Effector memory CD4-positive, alpha-beta T cell (primary cell): ENCODE data around the gene SPINK2.

Source experiments
- DNase-seq, 3 donors: peaks; one replicate each; pipeline ENCODE4 v3.0.0-alpha.2; 2020
- H3K27ac ChIP-seq: 2 replicates; pipeline ENCODE4 v1.7.0; 2013; ENCODE audit warnings: mild to moderate bottlenecking, low read length, moderate library complexity; ENCODE audit not compliant: insufficient read depth, poor library complexity, severe bottlenecking
- H3K27me3 ChIP-seq: replicated peaks from 2 replicates; pipeline ENCODE4 v1.7.0; 2013; ENCODE audit warnings: mild to moderate bottlenecking, low read length; ENCODE audit not compliant: insufficient read depth, control insufficient read depth, poor library complexity, severe bottlenecking
- H3K36me3 ChIP-seq: 2 replicates; pipeline ENCODE4 v1.7.0; 2013; ENCODE audit warnings: mild to moderate bottlenecking, low read length, moderate library complexity; ENCODE audit not compliant: control insufficient read depth, insufficient read depth
- H3K4me1 ChIP-seq: 2 replicates; pipeline ENCODE4 v1.7.0; 2013; ENCODE audit warnings: low read length, mild to moderate bottlenecking; ENCODE audit not compliant: control insufficient read depth, insufficient read depth, poor library complexity, severe bottlenecking
- H3K4me3 ChIP-seq: 2 replicates; pipeline ENCODE4 v1.7.0; 2013; ENCODE audit warnings: low read length, low read depth, mild to moderate bottlenecking; ENCODE audit not compliant: insufficient read depth, poor library complexity, severe bottlenecking
- H3K9me3 ChIP-seq: 2 replicates; pipeline ENCODE4 v1.7.0; 2013; ENCODE audit warnings: mild to moderate bottlenecking, low read length, moderate library complexity; ENCODE audit not compliant: control insufficient read depth

The SPINK2 gene

DNA sequence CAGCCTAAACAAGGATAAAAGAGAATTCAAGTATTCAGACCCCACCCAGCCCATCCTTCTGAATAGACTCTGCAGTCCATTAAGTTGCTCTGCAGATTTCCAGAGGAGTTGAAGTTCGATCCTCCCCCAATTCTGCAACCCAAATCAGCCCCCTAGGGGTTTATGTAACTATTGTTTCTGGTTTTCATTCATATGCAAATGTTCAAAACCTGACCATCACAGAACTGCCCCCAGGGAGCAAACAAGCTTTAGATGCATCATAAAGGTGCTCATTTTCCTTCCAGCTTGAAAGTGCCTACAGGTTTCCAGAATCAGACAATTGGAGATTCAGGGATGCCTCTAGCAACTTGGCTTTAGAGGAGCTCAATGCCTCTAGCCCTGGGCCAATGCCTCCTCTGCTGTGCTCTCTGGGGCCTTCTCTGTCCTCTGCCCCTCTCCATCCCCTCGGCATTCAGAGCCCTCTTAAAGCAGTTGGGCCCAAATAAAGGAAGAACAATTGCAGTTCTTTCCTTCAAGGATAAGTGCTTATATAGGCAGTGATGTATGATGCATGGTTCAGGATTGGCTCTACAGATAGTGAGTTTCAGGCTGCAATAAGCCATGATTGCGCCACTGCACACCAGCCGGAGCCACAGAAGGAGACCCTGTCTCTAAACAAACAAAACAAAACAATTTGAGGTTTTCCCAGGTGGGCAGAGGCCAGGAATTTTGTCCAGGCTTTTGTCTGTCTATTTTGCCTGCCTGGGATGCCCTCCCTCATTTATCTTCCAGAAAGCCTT lies 23.5 kb upstream of the SPINK2 start:
- DNase-seq: no peak

DNA sequence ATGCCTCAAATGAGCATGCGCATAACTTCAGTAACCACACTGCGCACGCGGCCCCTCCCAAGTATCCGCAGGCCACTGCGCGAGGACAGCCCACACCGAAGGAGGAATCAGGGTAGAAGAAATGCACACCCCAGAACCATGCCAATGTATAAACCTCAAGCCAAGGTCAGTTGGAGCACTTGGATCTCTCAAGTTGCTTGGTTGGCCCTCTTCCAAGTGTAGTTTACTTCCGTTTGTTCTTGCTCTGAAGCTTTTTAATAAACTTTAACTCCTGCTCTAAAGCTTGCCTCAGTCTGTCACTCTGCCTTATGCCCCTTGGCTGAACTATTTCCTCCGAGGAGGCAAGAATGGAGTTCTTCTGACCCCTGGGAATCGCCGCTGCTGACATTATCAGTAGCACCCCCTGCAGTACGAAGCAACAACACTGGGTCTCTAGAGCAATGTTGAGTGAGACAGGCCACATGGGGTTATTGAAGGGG lies 22.0 kb upstream of the SPINK2 start:
- Histone ChIP-seq H3K27me3 (no peaks in the 10 kb centered on the region), H3K4me1 (no peaks in the 10 kb centered on the region), H3K36me3 (no peaks in the 10 kb centered on the region), H3K27ac (no peak overlapping the region), H3K9me3 (no peaks in the 10 kb centered on the region), H3K4me3 (no peak overlapping the region)
- DNase-seq: no peak

More for the DNA sequence above, 23.5 kb upstream of the SPINK2 start:
- H3K9me3 ChIP-seq: no peaks in the 10 kb centered on the region
- H3K4me1 ChIP-seq: no peaks in the 10 kb centered on the region
- H3K27ac ChIP-seq: no peak overlapping the region
- H3K36me3 ChIP-seq: no peaks in the 10 kb centered on the region
- H3K4me3 ChIP-seq: no peak overlapping the region
- no peaks in the 10 kb centered on the region for H3K27me3 ChIP-seq

- H3K9me3 ChIP-seq: no peaks in the 10 kb centered on the region
- no peaks in the 10 kb centered on the region for H3K36me3 ChIP-seq
- no peaks in the 10 kb centered on the region for H3K4me1 ChIP-seq
- no peak overlapping the region for H3K4me3 ChIP-seq
- H3K27me3 ChIP-seq: no peaks in the 10 kb centered on the region
- no peak overlapping the region for H3K27ac ChIP-seq
- no peak for DNase-seq
Observed at GRCh38 chr4:56840559-56840958, 19.1 kb upstream of the SPINK2 start.

DNA sequence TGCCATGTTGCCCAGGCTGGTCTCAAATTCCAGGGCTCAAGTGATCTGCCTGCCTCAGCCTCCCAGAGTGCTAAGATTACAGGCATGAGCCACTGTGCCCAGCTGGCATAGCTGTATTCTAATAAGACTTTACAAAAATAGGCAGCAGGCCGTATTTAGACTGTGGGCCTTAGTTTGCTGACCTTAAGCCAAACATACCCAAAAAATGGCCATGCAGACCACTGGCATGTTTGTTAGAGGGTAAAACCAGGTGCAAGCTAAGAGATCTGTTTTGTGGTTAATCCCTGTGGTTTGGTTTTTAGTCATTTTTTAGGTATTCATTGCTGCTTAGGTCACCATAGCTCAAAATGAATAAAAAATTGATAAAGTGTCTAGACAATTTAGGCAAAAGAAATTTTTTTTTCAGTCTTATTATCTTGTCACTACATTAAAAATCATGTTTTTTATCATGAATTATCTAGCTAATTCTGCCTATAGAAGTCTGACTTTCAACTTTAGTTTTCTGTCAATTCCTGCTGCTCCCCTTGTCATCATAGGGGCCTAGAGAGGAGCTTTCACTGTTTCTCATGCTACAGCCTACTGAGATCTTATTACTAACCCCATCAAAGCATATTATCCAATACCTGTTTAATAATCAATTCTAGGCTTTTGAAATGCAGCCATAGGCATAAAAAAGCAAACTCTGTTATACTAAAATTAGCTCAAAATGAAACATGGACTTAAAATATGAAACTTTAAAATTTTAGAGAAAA lies 7.5 kb upstream of the SPINK2 start:
- DNase-seq: no peak

DNA sequence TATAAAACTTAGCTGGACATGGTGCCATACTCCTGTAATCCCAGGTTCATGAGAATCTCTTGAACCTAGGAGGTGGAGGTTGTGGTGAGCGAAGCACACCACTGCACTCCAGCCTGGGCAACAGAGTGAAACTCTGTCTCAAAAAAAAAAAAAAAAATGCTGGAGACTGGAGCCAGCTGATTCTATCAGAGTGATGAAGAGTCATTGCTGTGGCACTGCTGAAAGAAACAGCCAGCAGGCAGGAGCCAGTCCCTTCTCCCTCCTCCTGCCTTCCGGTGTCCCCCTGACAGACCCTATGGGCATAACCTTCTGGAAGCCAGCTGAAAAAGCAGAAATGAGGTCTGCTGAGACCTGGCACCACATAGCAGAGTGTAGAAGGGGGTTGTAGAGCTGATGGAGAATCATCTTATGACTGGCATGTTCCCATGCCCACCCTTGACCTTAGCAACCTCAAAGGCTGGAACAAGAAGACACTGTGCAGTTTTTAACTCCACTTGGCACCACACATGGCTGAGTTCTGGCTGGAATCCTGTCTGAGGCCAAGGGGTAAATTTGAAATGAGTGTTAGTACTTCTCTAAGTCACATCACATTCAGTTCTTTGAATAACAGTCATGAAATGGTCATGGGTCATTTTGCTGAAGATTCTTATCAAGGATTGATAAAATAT lies 2.6 kb upstream of the SPINK2 start:
- Histone ChIP-seq H3K27ac (no peak overlapping the region), H3K27me3 (no peaks in the 10 kb centered on the region), H3K4me3 (no peak overlapping the region), H3K4me1 (peaks cover 8% of the 10 kb centered on the region), H3K36me3 (no peaks in the 10 kb centered on the region), H3K9me3 (no peaks in the 10 kb centered on the region)
- DNase-seq: no peak

More for the DNA sequence above, 7.5 kb upstream of the SPINK2 start:
- no peaks in the 10 kb centered on the region for H3K36me3 ChIP-seq
- no peaks in the 10 kb centered on the region for H3K27me3 ChIP-seq
- no peaks in the 10 kb centered on the region for H3K9me3 ChIP-seq
- H3K27ac ChIP-seq: no peak overlapping the region
- no peak overlapping the region for H3K4me3 ChIP-seq
- H3K4me1 ChIP-seq: no peaks in the 10 kb centered on the region

- no peaks in the 10 kb centered on the region for H3K27me3 ChIP-seq
- no peak overlapping the region for H3K4me3 ChIP-seq
- no peaks in the 10 kb centered on the region for H3K9me3 ChIP-seq
- peaks cover 14% of the 10 kb centered on the region for H3K4me1 ChIP-seq
- no peak overlapping the region for H3K27ac ChIP-seq
- no peaks in the 10 kb centered on the region for H3K36me3 ChIP-seq
- no peak for DNase-seq
Observed at GRCh38 chr4:56818797-56819196, 2.7 kb downstream of the SPINK2 start.

GRCh38 chr4:56817840-56818491 lies 3.5 kb downstream of the SPINK2 start:
- Histone ChIP-seq H3K27ac (no peak overlapping the region), H3K4me1 (peaks cover 14% of the 10 kb centered on the region), H3K4me3 (no peak overlapping the region), H3K9me3 (no peaks in the 10 kb centered on the region), H3K27me3 (no peaks in the 10 kb centered on the region), H3K36me3 (no peaks in the 10 kb centered on the region)
- no peak for DNase-seq

DNA sequence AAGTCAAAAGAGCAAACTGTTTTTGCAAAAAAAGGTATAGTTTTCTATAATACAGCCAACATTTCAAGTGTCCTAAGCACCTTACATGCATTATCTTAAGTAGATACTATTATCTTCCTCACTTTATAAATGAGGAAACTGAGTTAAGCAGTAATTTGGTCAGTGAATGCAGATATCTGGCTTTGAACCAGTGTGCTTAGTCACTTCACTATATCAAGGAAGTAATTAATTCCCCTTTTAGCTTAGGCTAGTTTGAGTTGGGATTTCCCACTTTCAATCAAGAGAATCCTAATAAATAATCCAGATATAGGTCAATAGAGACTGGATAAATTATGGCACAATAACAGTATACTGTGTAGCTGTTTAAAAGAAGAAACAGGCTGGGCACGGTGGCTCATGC lies 14.8 kb downstream of the SPINK2 start:
- DNase-seq: no peak
- Histone ChIP-seq H3K4me3 (no peak overlapping the region), H3K27ac (no peak overlapping the region), H3K27me3 (no peaks in the 10 kb centered on the region), H3K36me3 (no peaks in the 10 kb centered on the region), H3K4me1 (no peaks in the 10 kb centered on the region), H3K9me3 (no peaks in the 10 kb centered on the region)

GRCh38 chr4:56804551-56804950 lies 16.9 kb downstream of the SPINK2 start:
- Histone ChIP-seq H3K9me3 (no peaks in the 10 kb centered on the region), H3K36me3 (no peaks in the 10 kb centered on the region), H3K27me3 (no peaks in the 10 kb centered on the region), H3K27ac (no peak overlapping the region), H3K4me1 (no peaks in the 10 kb centered on the region), H3K4me3 (no peak overlapping the region)
- DNase-seq: no peak
